Epithelial cell of esophagus (primary cell): ENCODE results near the gene FOXL2.
A peak's percentile ranks its signal among the peaks of the same experiment; 100 is the strongest.

ENCODE experiments used
- DNase-seq: peaks from one replicate; pipeline ENCODE4 v3.0.0; 2010; ENCODE audit warnings: low read depth
- H3K4me3 ChIP-seq: 2 replicates; pipeline ENCODE4 v1.5.1; 2011; ENCODE audit warnings: mild to moderate bottlenecking, low read length, control low read depth
- CTCF ChIP-seq: IDR thresholded peaks from 2 replicates; pipeline ENCODE4 v1.5.1; 2011; ENCODE audit warnings: low read depth, mild to moderate bottlenecking, low read length, control low read depth, inconsistent platforms; ENCODE audit not compliant: insufficient read depth; ENCODE audit errors: missing control alignments

FOXL2 gene

DNA sequence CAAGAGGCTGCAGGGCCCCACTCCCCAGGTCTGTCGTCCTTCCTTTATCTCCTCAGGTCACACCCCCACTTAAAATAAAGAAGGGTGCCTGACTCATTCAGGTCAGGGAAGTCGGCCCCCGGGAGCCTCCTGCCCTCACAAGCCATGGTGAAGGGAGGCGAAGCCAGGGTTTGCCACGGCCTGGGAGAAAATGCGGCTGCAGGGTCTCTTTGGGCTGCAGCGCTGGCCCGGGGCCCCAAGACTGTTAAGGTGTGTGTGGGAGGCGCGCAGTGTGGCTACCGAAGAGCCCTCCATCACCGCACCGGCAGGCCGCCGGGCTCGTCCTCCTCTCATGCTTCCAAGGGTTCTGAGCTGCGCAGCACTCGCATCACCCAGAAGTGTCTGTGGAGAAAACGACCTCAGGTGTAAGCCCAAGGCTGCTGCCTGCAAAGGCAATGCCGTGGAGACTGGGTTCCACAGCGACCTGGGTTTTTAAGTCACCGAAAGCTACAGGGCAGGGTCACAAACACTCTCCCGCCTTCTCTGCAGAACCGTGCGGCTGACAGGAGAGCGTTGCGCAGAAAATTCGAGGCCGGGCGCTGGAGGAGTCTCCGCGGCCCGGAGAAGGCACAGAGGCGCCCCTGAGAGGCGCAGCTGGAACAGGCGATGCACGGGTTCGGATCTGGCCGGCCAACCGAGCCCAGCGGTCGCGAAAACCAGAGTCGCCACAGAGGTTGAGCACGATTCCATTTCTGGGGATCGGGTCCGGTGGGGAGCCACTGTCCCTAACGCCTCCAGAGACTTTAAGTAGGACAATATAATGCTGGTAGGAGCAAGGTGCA, 8.7 kb downstream of the FOXL2 start:
- no peak overlapping the region for H3K4me3 ChIP-seq

DNA sequence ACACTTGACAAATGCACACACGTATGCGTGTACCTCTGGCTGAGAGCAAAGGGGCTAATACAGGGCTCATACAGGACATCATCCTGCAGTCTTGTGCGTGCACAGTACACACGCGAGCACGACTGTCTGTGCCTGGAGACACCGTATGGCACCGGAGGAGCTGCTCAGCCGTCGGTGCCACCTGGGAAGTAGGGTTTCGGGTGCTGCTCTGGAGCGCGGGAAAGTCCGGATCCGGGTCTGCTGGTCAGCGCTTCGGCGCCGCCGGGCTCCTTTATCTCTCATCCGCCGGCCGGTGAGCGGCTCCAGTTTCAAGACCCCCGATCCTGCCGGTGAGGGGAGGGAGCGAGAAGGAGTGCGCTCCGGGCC, 9.3 kb downstream of the FOXL2 start:
- no peak for TF ChIP-seq CTCF
- H3K4me3 ChIP-seq: no peak overlapping the region
- no peak for DNase-seq

More for the DNA sequence above, 8.7 kb downstream of the FOXL2 start:
- no peak for TF ChIP-seq CTCF
- no peak for DNase-seq

DNA sequence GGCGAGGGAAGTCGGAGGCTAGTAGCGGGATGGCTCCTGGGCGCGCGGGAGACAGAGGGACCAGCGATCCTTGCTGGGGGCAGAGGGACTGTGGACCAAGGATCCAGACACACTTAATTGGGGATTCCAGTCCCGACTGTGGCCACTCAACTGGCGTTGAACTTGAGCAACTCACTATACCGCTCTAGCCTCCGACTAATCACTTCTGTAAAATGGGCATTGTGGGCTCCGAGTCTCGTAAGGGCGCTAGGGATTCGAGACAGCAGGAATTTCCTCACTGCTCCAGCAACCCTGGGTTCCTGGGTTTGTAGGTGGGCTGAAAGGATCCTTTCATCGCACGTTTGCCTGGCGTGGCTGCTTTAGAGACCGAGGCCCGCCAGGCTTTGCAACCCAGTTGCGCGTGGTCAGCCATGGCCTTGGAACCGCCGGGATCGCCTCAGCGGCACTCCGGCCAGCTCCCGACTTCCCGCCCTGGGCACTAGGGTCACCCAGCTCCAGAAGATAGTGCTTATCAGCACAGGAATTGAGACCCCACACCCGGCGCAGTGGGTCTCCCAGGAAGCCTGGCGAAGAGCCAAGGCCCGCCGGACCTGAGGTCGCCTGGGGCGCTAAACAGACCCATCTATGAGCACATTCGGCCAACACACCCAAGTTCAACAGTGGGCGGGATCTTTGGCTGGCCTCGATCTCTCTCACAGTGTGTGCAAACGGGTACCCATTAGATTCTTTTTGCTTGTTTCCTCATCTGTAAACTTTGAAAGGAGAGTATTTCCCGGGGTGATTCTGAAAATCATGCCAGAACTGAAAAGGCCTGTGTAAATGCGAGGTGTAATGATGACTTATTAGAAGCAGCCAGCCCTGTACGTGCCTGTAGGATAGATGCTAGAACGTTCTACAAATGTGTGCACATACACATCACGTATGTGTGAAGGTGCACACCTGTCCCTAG, 9.9 kb downstream of the FOXL2 start:
- H3K4me3 ChIP-seq: no peak overlapping the region
- TF ChIP-seq CTCF: no peak
- DNase-seq: no peak

DNA sequence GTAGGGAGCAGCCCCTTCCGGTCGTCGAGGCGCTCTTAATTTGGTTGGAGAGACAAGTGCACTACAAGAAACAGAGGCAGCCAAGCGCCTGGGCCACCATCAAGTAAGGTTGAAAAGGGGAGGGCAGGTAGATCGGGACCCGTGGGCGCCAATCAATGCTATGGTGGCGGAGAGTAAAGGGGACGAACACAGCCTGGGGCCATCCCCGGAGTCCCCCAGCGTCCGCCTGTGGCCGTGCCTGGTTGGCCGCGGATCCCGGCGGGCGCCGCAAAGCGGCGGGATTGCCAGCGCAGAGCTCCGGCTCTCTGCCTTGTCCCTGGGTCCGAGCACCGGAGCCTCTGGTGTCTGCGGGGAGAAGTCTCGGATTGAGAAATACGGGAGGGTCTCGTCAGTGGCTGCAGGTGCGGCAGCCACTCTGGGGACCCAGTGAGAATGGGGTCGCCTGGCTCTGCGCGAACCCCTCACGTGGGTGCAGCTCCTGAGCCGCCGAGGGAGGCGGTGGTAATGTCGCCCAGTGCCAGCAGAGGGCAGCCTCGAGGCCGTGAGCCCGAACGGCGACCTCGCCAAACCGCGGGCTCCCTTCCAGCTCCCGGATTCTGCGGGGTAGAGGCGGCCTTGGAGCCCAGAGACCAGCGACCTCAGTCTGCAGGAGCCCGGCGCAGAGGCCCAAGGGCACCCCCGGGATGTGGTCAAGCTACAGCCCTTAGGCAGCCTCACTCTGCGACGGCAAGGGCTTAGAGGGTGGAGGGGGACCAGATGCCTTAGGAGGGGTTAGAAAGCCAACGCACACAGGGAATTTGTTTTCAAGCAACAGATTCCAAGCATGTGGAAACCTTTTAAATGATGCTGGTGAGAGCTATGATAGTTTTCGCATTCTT, 10.8 kb downstream of the FOXL2 start:
- H3K4me3 ChIP-seq: peak overlapping the region; percentile 34
- peak; percentile 48 for DNase-seq
- peak; percentile 82 for TF ChIP-seq CTCF

GRCh38 chr3:138935505-138935862, 11.5 kb downstream of the FOXL2 start:
- TF ChIP-seq CTCF: no peak
- H3K4me3 ChIP-seq: no peak overlapping the region
- DNase-seq: no peak

GRCh38 chr3:138933981-138934691, 12.8 kb downstream of the FOXL2 start:
- DNase-seq: no peak
- H3K4me3 ChIP-seq: no peak overlapping the region
- no peak for TF ChIP-seq CTCF
